Measurements from ENCODE around the gene SELENOI.

The SELENOI gene

GRCh38 chr2:26444236-26444635, 98.3 kb downstream of the SELENOI start:
- in situ Hi-C loops (cut with HindIII; ENCODE audit: low sequenced_read_pairs) = no loop called here

Data from DLD1 (cell line).